ENCODE data around the gene HOXC10.

The HOXC10 gene

DNA sequence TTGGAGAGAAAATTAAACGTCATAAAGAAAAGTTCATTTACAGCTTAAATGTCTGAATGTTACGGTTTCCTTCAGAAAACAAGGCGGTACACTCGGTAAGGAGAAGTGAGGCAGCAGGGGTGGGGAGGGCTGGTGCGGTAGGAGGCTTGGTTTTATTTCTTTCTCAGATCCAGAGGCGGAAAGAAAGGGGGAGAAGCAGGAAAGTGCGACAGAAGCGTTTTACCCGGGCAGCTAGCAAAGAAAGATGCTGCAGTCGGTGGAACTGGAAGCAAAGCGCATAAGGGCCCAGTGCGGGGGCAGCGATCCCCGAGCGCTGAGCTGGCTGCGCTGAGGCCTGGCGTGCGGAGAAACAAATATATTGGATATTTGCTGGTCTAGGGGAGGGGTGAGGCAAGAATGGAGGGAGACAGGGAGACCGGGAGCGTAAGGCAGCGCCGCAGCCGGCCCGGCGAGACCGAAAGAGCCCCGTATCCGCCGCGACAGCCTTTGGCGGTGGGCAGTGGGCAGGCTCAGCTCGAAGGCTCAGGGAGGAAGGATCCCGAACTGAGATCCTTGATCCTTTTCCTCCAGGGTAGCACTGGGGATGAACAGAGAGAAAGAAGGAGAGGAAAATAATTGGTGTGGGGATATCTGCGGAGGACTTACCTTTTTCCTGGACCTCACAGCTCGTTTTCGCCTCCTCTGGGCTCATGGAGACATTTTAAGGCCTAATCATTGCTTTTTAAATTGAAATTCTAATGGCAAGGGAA lies 18.4 kb upstream of the HOXC10 start:
- Histone ChIP-seq H3K27me3 (peaks cover 100% of the 10 kb centered on the region in 11 experiments), H3K27ac (no peak overlapping the region), H3K4me3 (no peak overlapping the region), H3K9me3 (replicated peaks in 1 of 11) (peaks cover 5 to 44% (median 17%) of the 10 kb centered on the region in 11 experiments; a peak in 17 of 22 replicates), H4K20me1 (peaks cover 0 to 98% (median 77%) of the 10 kb centered on the region in 11 experiments; a peak in 17 of 22 replicates), H3K4me2 (no peak overlapping the region), H3K4me1 (peaks cover 0 to 8% (median 0%) of the 10 kb centered on the region in 10 experiments; a peak in 1 of 20 replicates), H3K36me3 (no peaks in the 10 kb centered on the region), H3K9ac (no peak overlapping the region)
- no peak for TF ChIP-seq Cebpa-rat (IDR thresholded peaks at IDR 0.05)

DNA sequence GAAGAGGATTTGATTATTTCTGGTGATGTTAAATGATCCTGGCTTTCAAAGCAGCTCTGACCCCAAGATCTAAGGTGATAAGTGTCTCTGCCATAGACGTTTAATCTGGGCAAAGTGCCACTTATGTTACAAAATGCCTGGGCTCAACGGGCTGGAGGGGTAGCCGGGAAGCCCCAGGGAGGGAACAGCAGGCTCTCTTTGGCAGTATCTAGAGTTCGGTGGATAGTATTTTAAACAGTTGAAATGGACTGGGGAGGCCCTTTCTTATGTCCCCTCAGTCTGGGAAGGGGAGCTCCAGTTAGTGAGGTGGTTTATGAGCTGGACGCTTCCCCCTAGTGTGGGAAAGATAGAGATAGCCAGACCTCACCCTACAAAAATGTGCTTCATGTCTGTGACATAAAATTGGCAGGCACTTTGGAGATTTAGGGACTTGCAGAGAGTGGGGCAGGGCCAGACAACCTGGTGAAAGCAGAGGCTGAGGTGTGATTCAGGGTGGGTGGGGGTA lies 17.5 kb upstream of the HOXC10 start:
- H3K9me3 ChIP-seq (replicated peaks in 1 of 11), result peaks cover 5 to 53% (median 15%) of the 10 kb centered on the region in 11 experiments; a peak in 17 of 22 replicates
- H3K27ac ChIP-seq, result no peak overlapping the region
- peaks cover 0 to 98% (median 82%) of the 10 kb centered on the region in 11 experiments; a peak in 17 of 22 replicates for H4K20me1 ChIP-seq
- TF ChIP-seq Cebpa-rat (IDR thresholded peaks at IDR 0.05), result no peak
- H3K4me1 ChIP-seq, result peaks cover 0 to 8% (median 0%) of the 10 kb centered on the region in 10 experiments; a peak in 1 of 20 replicates
- peaks cover 100% of the 10 kb centered on the region in 11 experiments for H3K27me3 ChIP-seq
- no peak overlapping the region for H3K9ac ChIP-seq
- H3K4me3 ChIP-seq, result no peak overlapping the region
- no peaks in the 10 kb centered on the region for H3K36me3 ChIP-seq
- H3K4me2 ChIP-seq, result no peak overlapping the region

DNA sequence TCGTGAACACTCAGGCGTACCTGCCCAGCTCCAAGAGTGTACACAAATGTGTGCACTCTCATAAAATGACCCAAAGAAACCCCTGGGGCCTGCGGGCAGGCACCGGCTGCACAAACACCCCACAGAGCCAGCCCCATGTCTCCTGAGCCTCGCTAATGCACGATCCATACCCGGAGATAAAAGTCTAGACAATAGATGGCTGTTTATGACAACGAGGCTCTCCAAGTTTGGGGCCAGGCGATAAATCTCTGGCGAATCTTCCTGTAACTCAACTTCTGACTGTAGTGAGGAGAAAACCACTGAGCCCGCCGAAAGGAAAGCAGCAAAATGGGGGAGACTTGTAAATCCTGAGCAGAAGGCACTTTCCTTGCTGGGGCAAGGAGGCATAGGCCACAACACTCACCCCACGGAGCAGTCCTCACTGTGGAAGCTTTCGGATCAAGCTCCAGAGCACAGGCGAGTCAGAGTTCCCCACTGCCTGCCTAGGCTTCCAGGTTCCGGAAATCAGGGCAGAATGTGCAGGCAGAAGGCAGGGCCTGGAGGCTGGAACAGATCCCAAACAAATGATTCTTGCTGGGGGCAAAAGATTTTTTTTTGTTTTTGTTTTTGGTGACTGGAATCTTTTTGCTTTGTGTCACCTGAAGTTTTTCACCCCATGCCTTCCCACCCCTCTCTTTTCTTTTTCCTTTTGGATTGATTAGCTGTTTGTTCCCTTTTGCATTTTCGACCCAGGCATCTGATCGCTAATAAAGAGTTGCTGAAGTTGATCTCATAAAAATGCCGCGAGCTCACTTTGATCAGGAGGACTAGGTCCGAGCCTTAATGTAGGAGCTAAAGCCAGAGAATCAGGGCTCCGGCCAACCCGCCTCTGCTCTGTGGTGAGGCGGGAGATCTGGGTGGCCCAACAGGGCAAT lies 16.5 kb upstream of the HOXC10 start:
- peaks cover 0 to 98% (median 86%) of the 10 kb centered on the region in 11 experiments; a peak in 17 of 22 replicates for H4K20me1 ChIP-seq
- peaks cover 3 to 54% (median 16%) of the 10 kb centered on the region in 11 experiments; a peak in 20 of 22 replicates for H3K9me3 ChIP-seq (replicated peaks in 1 of 11)
- no peak overlapping the region for H3K4me2 ChIP-seq
- H3K9ac ChIP-seq, result no peak overlapping the region
- peaks cover 0 to 8% (median 0%) of the 10 kb centered on the region in 10 experiments; a peak in 1 of 20 replicates for H3K4me1 ChIP-seq
- TF ChIP-seq Cebpa-rat (IDR thresholded peaks at IDR 0.05), result no peak
- no peak overlapping the region for H3K27ac ChIP-seq
- H3K4me3 ChIP-seq, result no peak overlapping the region
- H3K36me3 ChIP-seq, result no peaks in the 10 kb centered on the region
- peaks cover 100% of the 10 kb centered on the region in 11 experiments for H3K27me3 ChIP-seq

DNA sequence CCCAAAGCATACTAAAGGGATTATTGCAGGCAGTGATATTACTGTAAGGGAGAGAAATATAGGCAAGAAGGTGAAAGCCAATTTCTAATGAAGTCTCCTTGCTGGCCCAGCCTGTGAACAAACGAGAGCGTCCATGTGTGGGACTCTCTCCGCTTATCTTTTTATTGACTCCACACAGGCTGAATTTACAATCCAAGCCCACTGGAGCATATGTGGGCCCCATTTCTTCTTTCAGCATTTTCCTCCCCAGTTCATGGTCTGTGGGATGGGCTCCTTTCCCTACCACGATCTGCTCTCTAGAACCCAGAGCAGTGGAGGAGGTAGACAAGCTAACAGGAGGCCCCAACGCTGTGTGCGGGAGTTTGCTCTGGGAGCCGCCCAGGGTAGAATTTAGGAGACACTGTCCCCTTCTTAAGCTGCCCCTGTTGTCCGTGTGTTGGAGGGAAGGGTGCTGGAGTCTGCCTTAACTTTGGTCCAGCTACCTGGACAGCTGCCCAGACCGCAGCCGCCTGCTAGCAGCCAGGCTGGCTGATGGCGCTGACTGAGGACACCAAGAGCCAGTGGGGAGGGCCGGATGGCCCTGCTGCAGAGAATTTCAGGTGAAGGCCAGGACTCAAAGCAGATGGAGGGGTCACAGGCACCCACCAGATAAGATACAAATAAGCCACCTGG lies 15.2 kb upstream of the HOXC10 start:
- H3K4me3 ChIP-seq, result no peak overlapping the region
- no peak overlapping the region for H3K27ac ChIP-seq

DNA sequence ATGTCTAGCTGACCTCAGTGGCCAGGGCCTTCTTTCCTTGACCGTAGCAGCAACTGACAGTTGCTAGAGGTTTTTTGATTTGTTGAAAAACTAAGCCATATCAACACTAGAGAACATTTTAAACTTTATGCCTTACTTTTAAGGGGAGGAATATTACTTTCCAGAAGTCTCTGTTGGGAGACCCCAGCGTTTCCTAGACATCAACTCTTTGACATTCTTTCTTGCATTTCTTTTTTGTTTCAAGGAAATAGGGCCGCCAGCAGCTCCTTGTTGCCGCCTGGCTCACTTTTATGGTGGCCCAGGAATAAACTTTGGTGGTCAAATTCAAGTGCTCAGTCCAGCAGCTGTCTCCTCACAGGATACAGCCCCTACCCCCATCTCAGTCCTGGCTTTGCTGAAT lies 14.5 kb upstream of the HOXC10 start:
- Histone ChIP-seq H3K9ac (no peak overlapping the region), H3K36me3 (no peaks in the 10 kb centered on the region), H3K4me1 (peaks cover 0 to 10% (median 5%) of the 10 kb centered on the region in 10 experiments; a peak in 9 of 20 replicates), H3K4me2 (no peak overlapping the region), H3K9me3 (replicated peaks in 1 of 11) (peaks cover 0 to 44% (median 11%) of the 10 kb centered on the region in 11 experiments; a peak in 17 of 22 replicates), H3K27me3 (peaks cover 100% of the 10 kb centered on the region in 11 experiments), H3K27ac (no peak overlapping the region), H3K4me3 (no peak overlapping the region), H4K20me1 (peaks cover 0 to 95% (median 80%) of the 10 kb centered on the region in 11 experiments; a peak in 17 of 22 replicates)
- no peak for TF ChIP-seq Cebpa-rat (IDR thresholded peaks at IDR 0.05)

More for the DNA sequence above, 15.2 kb upstream of the HOXC10 start:
- Histone ChIP-seq H3K9me3 (replicated peaks in 1 of 11) (peaks cover 0 to 50% (median 15%) of the 10 kb centered on the region in 11 experiments; a peak in 17 of 22 replicates), H3K4me2 (no peak overlapping the region), H3K9ac (no peak overlapping the region), H4K20me1 (peaks cover 0 to 95% (median 83%) of the 10 kb centered on the region in 11 experiments; a peak in 17 of 22 replicates), H3K27me3 (peaks cover 100% of the 10 kb centered on the region in 11 experiments), H3K4me1 (peaks cover 0 to 6% (median 4%) of the 10 kb centered on the region in 10 experiments; a peak in 7 of 20 replicates), H3K36me3 (no peaks in the 10 kb centered on the region)
- no peak for TF ChIP-seq Cebpa-rat (IDR thresholded peaks at IDR 0.05)

DNA sequence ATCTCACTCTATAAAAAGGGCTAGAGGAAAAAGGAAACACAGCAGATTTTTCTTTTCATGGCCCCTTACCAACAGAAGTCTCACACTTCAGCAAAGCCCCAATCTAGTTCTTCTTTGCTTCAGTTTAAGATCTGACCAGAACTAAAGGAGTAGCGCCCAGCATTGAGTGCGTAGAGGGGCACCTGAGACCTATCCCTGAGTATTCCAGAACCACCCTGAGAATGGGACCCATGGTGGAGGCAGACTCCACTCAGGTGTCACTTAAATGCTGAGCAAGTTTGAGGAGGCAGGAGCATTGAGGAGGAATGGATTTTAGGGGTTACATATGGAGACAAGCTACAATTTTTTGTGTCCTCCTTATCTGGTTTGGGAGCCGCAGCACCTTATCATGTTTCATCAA lies 13.8 kb upstream of the HOXC10 start:
- Histone ChIP-seq H3K4me3 (no peak overlapping the region), H3K27ac (no peak overlapping the region), H3K27me3 (peaks cover 100% of the 10 kb centered on the region in 11 experiments), H3K9ac (no peak overlapping the region), H3K4me2 (no peak overlapping the region), H3K4me1 (peaks cover 0 to 12% (median 5%) of the 10 kb centered on the region in 10 experiments; a peak in 9 of 20 replicates), H4K20me1 (peaks cover 0 to 95% (median 80%) of the 10 kb centered on the region in 11 experiments; a peak in 17 of 22 replicates), H3K9me3 (replicated peaks in 1 of 11) (peaks cover 5 to 44% (median 16%) of the 10 kb centered on the region in 11 experiments), H3K36me3 (no peaks in the 10 kb centered on the region)
- TF ChIP-seq Cebpa-rat (IDR thresholded peaks at IDR 0.05), result no peak

DNA sequence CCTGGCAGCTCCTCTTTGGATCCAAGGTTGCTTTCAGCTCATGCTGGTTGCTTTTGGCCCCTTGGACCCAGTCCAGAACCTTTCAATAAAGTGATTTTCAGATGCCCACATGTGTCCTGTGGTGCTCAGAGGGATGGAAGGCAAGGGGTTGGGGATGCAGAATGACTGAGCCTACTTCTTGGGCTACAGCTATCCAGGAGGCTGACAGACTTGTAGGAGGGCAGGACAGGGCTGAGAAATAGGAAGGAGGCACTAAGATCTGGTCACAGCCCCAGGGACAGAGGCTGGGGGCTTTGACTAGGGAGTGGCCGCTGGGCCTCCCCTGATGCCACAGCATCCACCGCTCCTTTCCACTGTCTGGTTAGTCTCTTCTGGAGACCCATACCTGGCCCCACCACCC lies 13.3 kb upstream of the HOXC10 start:
- H3K4me3 ChIP-seq, result no peak overlapping the region
- no peak overlapping the region for H3K9ac ChIP-seq
- peaks cover 0 to 12% (median 5%) of the 10 kb centered on the region in 10 experiments; a peak in 9 of 20 replicates for H3K4me1 ChIP-seq
- no peak overlapping the region for H3K4me2 ChIP-seq
- peaks cover 9 to 44% (median 21%) of the 10 kb centered on the region in 11 experiments for H3K9me3 ChIP-seq (replicated peaks in 1 of 11)
- H3K27ac ChIP-seq, result no peak overlapping the region
- no peaks in the 10 kb centered on the region for H3K36me3 ChIP-seq
- peaks cover 0 to 95% (median 80%) of the 10 kb centered on the region in 11 experiments; a peak in 17 of 22 replicates for H4K20me1 ChIP-seq
- H3K27me3 ChIP-seq, result peaks cover 100% of the 10 kb centered on the region in 11 experiments
- no peak for TF ChIP-seq Cebpa-rat (IDR thresholded peaks at IDR 0.05)

DNA sequence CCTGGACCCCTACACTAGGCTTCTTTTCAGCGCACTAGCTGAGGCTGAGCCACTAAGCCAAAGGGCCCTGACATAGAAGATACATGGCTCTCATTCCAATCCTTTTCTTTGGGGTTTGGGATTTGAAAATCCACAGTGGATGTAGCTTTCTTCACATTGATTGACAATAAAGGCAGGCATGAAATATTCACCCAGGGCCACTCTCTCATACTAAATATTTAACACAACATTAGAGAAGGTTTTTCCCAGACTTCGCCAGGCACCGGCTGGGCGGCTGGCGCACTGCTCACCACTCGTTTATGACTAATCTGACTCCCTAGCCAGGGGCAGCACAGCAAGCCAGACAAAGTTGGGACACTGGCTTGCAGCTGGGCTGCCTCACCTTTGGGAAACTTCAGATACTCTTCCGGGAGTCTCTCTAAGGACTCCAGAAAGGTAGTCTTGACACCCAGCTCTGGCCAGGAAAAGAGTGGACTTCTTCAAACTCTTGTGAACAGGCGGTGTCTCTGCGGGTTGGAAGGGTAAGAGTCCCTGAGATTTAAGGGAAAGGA lies 12.7 kb upstream of the HOXC10 start:
- Histone ChIP-seq H3K4me1 (peaks cover 0 to 12% (median 5%) of the 10 kb centered on the region in 10 experiments; a peak in 9 of 20 replicates), H3K27ac (no peak overlapping the region), H3K4me3 (no peak overlapping the region), H4K20me1 (peaks cover 0 to 95% (median 80%) of the 10 kb centered on the region in 11 experiments; a peak in 17 of 22 replicates), H3K9me3 (replicated peaks in 1 of 11) (peaks cover 9 to 43% (median 27%) of the 10 kb centered on the region in 11 experiments), H3K36me3 (no peaks in the 10 kb centered on the region), H3K4me2 (no peak overlapping the region), H3K27me3 (peaks cover 100% of the 10 kb centered on the region in 11 experiments), H3K9ac (no peak overlapping the region)
- no peak for TF ChIP-seq Cebpa-rat (IDR thresholded peaks at IDR 0.05)

Measured in BLaER1 treated with 17β-estradiol and CSF1 and Interleukin-3, amounts not matched to agents 10 nM and 100 nM (cell line).